ENCODE results near the gene TPX2. TPM values are rescaled to one million over a fixed set of nuclear protein-coding genes. Genes with fewer than 3 reads are reported as not detected.

TPX2 gene
- total RNA-seq, 2 donors from 2014 or later: 21.8 to 74.5 TPM

DNA sequence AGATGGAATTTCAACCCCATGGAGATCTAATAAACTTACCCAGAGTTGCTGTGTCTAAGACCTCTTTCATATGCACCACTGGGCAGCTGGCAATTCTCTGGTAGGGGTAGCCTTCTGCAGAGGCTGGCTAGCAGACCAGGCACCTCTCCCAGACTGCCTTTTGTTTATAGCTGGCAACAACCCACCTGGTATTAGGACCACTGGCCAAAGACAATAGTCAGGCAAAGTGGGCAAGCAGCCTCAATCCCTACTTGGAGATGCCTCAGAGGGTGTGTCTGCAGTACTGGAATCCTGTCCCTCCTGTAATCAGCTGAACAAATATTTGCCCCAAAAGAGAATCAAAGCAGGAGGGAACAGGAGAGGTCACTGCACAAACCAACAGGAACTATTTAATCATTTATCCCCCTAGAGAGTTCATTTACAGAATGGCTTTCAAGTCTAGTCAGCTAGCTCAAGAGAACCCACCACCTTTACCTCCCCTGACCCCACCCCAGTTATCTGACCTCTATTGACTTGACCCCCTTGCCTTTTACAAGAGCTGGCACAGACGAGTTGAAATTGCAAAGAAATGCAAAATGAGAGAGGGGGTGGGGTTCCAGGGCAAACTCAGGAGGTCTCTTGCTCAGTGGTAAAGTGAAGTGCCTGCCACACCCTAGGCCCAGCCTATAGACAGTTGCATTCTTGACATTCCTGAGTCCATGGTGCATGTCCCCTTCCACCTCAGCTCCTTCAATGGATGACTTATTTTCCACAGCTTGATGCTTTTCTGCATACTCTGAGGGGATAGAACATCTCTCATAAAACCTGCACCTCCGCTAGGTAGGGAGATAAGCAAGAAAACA lies 19.2 kb upstream of the TPX2 start:
- peak; percentile 48 for DNase-seq
- Histone ChIP-seq H3K4me1 (peaks cover 32% of the 10 kb centered on the region), H3K36me3 (no peaks in the 10 kb centered on the region), H3K27me3 (no peaks in the 10 kb centered on the region), H3K9me3 (no peaks in the 10 kb centered on the region), H3K27ac (peak overlapping the region; percentile 99), H3K9ac (ENCODE audit: low read depth in 2 of 2, low read length in 2 of 2) (peak overlapping the region; percentile 83 to 88), H3K4me3 (peak overlapping the region; percentile 64)
- TF ChIP-seq, protein P1, sequence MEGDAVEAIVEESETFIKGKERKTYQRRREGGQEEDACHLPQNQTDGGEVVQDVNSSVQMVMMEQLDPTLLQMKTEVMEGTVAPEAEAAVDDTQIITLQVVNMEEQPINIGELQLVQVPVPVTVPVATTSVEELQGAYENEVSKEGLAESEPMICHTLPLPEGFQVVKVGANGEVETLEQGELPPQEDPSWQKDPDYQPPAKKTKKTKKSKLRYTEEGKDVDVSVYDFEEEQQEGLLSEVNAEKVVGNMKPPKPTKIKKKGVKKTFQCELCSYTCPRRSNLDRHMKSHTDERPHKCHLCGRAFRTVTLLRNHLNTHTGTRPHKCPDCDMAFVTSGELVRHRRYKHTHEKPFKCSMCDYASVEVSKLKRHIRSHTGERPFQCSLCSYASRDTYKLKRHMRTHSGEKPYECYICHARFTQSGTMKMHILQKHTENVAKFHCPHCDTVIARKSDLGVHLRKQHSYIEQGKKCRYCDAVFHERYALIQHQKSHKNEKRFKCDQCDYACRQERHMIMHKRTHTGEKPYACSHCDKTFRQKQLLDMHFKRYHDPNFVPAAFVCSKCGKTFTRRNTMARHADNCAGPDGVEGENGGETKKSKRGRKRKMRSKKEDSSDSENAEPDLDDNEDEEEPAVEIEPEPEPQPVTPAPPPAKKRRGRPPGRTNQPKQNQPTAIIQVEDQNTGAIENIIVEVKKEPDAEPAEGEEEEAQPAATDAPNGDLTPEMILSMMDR (IDR thresholded peaks at IDR 0.05): no peak
- intact Hi-C loops (cut with DNase I): loop anchor here (10.0 kb wide), 2 partner anchors 85 to 155 kb away; partner anchors contain the start of gene COX4I2

DNA sequence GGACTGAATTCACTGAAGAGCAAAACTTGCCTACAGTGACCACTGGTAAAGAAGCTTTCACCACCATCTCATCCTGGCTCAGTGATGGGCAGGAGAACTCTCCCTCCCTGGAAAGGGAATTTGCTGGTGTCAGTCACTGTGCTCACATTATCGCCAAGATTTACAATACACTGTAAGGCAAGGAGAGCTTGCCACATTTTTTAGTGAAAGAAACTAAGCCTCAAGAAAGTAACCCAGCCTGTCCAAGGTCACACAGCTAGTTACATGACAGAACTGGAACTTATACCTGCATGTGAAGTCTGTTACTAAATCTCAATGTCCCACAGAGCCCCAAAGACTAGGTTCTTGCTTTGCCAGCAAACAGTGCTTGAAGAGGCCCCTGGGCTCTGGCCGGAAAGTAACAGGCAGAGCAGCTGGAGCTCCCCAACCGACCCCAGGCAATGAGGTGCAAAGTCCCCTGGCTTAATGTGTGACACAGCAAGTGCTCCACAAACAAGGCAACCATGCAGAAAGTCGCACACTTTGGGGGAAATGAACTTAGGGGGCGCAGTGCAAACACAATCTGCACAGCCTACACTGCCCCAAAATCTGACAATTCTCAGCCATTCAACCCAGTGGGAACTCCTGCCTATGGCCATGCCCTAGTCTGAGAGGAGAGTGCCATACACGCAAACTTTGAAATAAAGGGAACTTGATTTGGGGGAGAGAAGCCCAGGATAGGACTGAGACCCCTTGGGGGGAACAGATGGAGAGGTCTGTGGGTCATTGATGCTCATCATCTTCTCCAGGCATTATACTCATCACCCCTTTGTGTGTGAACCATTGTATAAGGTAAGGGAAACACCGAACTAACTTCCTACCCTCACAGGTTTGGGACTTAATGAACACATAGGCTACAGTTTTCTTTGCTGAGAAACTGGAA lies 18.3 kb upstream of the TPX2 start:
- TF ChIP-seq, protein P1 (IDR thresholded peaks at IDR 0.05): no peak
- intact Hi-C loops (cut with DNase I): loop anchor here (10.0 kb wide), 2 partner anchors 86 to 156 kb away; partner anchors contain the start of gene COX4I2
- no peaks in the 10 kb centered on the region for H3K27me3 ChIP-seq
- no peaks in the 10 kb centered on the region for H3K9me3 ChIP-seq
- peak overlapping the region; percentile 64 for H3K4me3 ChIP-seq
- H3K4me1 ChIP-seq: peaks cover 32% of the 10 kb centered on the region
- H3K36me3 ChIP-seq: no peaks in the 10 kb centered on the region
- DNase-seq: peak; percentile 64
- peak overlapping the region; percentile 83 to 88 for H3K9ac ChIP-seq (ENCODE audit: low read depth in 2 of 2, low read length in 2 of 2)
- peak overlapping the region; percentile 99 for H3K27ac ChIP-seq

DNA sequence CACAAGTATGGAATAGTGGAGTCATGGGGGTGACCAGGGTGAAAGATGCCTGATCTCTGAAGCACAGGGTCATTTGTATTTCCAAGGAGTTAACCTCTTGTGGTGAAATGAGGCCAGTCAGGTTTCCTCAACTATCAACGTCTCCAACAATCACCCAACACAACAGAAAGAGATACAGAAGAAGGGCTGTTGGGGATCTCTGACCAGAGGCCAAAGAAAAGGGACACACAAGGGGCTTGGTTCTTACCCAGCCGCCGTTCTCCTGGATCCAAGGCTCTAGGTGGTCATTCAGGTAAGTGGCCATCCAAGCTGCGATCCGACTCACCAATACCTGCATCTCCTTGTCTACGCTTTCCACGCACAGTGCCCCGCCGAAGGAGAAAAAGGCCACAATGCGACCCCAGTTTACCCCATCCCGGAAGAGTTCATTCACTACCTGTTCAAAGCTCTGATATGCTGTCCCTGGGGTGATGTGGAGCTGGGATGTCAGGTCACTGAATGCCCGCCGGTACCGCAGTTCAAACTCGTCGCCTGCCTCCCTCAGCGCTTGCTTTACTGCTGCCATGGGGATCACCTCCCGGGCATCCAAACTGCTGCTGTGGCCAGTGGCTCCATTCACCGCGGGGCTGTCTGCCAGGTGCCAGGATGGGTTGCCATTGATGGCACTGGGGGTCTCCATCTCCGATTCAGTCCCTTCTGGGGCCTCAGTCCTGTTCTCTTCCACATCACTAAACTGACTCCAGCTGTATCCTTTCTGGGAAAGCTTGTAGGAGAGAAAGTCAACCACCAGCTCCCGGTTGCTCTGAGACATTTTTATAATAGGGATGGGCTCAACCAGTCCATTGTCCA lies 17.5 kb upstream of the TPX2 start:
- H3K27ac ChIP-seq: peak overlapping the region; percentile 99
- TF ChIP-seq, protein P1 (IDR thresholded peaks at IDR 0.05): no peak
- H3K9ac ChIP-seq (ENCODE audit: low read depth in 2 of 2, low read length in 2 of 2): peak overlapping the region; percentile 83 to 88
- peak; percentile 56 for DNase-seq
- intact Hi-C loops (cut with DNase I): loop anchor here (10.0 kb wide), 2 partner anchors 87 to 157 kb away; partner anchors contain the start of gene COX4I2
- H3K27me3 ChIP-seq: no peaks in the 10 kb centered on the region
- H3K36me3 ChIP-seq: no peaks in the 10 kb centered on the region
- H3K4me1 ChIP-seq: peaks cover 23% of the 10 kb centered on the region
- no peaks in the 10 kb centered on the region for H3K9me3 ChIP-seq
- H3K4me3 ChIP-seq: peak overlapping the region; percentile 64

DNA sequence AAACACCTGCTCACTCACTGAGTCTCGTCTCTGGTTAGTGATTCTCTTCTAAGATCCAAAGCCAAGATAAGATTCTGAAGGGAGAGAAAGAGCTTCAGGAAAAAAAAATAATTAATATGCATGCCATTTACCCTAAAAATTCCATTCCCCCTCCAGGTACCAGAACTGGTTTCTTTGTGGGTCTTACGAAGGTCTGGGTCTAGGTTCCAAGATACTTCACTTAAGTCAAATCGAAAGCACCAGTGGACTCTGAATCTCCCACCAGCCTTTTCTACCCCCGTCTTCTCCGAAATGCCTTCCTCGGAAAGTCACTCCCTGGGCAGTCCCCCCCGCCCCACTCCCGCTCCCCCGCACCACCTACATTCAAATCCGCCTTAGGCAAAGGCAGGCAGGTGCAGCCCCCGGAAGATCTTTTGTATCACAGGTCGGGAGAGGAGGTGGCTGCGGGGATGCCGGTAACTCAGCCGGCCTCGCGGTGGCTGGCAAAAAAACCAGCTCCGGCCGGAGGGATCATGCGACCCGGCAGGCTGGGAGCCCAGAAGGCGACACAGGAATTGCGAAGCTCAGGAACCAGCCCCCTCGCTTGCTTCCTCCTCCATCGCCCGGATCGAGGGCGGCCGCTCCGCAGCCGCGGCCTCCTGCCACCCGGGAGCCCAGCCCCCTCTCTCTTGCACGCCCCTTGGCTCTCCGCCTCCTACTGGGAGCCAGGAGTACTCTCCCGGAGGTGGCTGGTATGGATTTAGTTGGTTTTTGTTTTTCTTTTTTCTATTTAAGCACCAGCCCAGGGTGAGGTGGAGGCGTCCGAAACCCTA lies 16.6 kb upstream of the TPX2 start, which contains the start of gene BCL2L1:
Gene BCL2L1 (minus strand): TSS at position 612 of the 812 bp plus-strand sequence. CDS start 650 bp downstream, outside the sequence.
- H3K9ac ChIP-seq (ENCODE audit: low read depth in 2 of 2, low read length in 2 of 2): peak within 1 kb of the TSS; percentile 83 to 88
- H3K4me1 ChIP-seq: peaks cover 16% of the 10 kb centered on the region
- TF ChIP-seq, protein P1 (IDR thresholded peaks at IDR 0.05): peak; percentile 69
- H3K27ac ChIP-seq: peak within 1 kb of the TSS; percentile 99
- H3K9me3 ChIP-seq: no peaks in the 10 kb centered on the region
- H3K27me3 ChIP-seq: no peaks in the 10 kb centered on the region
- peak within 1 kb of the TSS; percentile 64 for H3K4me3 ChIP-seq
- intact Hi-C loops (cut with DNase I): loop anchor here (10.0 kb wide), 2 partner anchors 88 to 158 kb away; partner anchors contain the start of gene COX4I2
- no peaks in the 10 kb centered on the region for H3K36me3 ChIP-seq
- peak; percentile 85 for DNase-seq

Data from colonic mucosa (tissue), 4 donors.